Hematopoietic multipotent progenitor cell treated with erythropoietin and hydrocortisone succinate and interleukin-3 and kit ligand, for 4 days (in vitro differentiated cells): ENCODE results near the gene SEMA5A.

ENCODE experiments used
- DNase-seq: peaks from one replicate; pipeline ENCODE4 v3.0.0-alpha.2; 2015

Gene SEMA5A

DNA sequence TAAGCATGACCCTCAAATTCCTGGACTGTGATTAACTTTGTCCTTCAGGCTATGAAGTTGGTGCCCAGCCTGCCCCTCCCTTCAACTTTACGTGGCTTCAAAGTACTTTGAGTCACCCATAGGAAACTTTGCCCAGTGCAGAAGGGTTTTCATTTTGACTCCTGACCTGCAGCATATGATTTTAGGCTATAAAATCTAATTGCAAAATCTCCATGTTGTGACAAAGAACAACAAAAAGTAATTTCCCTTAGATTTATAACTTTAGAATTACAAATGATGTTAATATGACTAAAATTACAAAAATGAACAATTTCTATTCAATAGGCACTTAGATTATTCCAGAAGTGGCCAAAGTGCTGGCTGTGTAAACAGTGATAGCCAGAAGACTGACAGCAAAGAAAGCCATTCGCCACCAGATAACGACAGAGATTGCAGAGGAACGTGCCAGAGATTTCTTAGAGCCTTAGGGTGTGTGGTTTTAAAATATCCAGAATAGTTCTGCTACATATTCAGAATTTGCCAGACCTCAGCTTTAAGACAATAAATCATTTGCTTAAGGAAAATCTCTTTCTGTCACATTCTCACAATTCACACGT is 197.4 kb downstream of the SEMA5A start:
- no peak for DNase-seq

- DNase-seq = no peak
These were observed 198.2 kb downstream of the SEMA5A start for GRCh38 chr5:9347541-9348295.

DNA sequence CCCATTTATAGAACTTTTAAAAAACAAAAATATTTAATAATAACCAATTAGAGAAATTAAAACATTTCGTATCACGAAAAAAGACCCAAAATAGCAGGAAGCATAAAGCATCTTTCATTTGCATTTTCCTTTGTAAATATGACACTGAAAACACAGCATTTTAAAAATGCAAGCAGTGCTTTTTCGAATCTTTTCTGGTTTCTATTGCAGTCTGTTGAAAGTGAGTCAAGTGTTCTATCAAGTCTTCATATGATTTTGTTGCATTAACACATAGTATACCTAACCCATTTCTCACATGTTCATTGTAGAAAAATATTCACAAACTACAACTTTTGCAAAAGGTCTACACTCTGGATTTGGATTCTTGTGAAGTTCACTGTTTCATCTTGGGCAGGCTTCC is 198.8 kb downstream of the SEMA5A start:
- DNase-seq = no peak

DNA sequence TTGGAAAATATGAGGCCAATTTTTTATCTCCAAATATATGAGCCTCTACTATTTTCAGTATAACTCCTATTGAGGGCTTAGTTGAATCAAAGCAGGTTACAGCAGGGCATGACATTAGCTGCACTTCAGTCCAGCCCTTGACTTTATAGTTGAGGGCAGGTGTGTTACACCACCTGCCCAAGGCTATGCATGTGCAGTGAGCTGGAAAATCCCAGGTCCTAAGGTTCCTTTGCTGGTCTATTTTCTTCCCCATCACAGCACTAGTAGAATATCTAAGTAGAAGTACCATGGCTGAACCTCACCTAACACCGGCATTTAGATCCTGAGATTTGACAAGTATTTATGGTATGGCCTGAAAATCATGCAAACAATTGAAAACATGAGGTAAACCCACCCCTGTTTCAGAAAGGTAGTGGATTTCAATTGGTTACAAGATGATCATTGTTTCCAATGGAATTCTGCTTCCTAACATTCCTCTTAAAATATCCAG is 201.1 kb downstream of the SEMA5A start:
- DNase-seq = no peak

GRCh38 chr5:9343146-9343850 is 202.6 kb downstream of the SEMA5A start:
- DNase-seq = no peak

- no peak for DNase-seq
These were observed 203.6 kb downstream of the SEMA5A start for GRCh38 chr5:9342161-9342787.

GRCh38 chr5:9340085-9340484 is 205.8 kb downstream of the SEMA5A start:
- DNase-seq = no peak

- DNase-seq = peak; percentile 39
These were observed 206.6 kb downstream of the SEMA5A start for GRCh38 chr5:9339206-9339818.

GRCh38 chr5:9338796-9339195 is 207.1 kb downstream of the SEMA5A start:
- DNase-seq = no peak

DNA sequence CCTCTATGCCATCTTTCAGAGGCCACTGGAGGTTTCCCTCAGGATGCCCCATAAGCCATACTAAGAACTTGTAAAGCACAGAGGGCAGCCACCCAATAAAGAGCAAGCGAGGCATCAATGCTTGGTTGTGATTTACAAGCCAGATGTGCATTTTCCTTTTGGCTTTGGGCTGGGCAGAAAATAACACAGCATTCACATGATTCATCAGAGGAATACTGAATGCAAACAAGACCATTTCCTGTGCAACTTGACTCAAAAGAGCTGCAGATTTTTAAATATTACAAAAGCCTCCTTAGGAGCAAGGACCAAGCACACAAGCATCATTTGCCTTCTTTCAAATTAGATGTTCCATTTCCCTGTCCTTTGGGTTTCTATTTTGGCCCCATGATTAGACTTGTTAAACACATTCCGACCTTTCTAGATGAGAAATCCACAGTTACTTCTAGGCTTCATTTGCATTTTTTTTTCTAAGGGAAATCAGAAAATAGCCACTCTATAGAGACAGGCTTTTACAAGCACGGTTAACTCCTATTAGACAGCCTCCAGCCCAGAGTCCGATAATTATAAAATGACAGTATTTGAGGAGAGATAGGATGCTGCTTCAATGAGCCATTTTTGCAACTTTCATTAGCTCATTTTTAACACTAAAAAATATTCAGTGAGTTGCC is 207.8 kb downstream of the SEMA5A start:
- DNase-seq = no peak

GRCh38 chr5:9335754-9336495 is 209.9 kb downstream of the SEMA5A start:
- no peak for DNase-seq

GRCh38 chr5:9335269-9335668 is 210.6 kb downstream of the SEMA5A start:
- no peak for DNase-seq

DNA sequence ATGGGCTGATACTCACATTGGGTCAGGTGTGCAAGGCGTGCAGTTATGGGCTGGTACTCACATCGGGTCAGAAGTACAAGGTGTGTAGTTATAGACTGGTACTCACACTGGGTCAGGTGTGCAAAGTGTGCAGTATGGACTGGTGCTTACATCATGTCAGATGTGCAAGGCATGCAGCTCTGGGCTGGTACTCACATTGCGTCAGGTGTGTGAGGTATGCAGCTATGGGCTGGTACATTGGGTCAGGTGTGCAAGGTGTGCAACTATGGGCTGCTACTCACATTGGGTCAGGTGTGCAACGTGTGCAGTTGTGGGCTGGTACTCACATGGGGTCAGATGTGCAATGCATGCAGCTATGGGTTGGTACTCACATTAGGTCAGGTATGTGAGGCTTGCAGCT is 213.8 kb downstream of the SEMA5A start:
- DNase-seq = no peak

DNA sequence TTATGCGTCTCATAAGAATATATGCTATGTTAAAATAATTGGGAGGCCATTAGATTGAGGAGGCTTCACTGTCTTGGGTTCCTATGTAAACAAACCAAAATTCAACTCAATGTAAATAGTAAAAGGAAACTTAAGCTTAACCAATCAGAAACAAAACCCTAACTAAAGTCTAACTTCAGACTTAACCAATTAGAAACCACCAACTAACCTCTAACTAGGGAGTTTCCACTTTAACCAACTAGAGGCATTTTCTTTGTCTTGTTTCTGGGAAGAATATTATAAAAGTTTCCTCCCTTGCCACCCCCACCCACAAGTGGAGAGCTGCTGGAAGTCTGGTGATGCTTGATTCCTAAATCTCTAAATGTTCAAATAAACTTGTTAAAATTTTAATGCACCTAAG is 214.5 kb downstream of the SEMA5A start:
- DNase-seq = no peak

- DNase-seq = no peak
These were observed 216.8 kb downstream of the SEMA5A start for GRCh38 chr5:9329125-9329524.

DNA sequence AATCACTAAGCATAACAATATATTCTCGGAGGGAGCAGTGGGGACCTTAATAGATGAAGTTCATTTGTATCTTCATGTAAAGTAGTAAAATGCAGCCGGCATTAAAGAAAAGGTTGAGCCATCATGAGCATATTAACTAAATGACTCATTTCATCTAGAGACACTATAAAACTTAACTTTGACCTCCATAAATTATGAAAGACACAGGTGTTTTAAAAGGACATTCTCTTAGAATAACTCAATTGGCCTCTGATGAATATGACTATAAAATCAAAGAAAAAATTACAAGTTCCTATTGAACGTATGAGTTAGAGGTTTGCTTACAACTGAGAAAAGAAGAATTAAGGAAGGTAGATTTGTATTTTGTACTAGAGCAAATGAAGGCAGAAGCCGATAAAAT is 220.3 kb downstream of the SEMA5A start:
- DNase-seq = no peak

GRCh38 chr5:9324348-9325077 is 221.4 kb downstream of the SEMA5A start:
- no peak for DNase-seq

- no peak for DNase-seq
These were observed 225.2 kb downstream of the SEMA5A start for GRCh38 chr5:9320652-9321051.

- no peak for DNase-seq
These were observed 227.8 kb downstream of the SEMA5A start for GRCh38 chr5:9318031-9318430.

- no peak for DNase-seq
These were observed 229.1 kb downstream of the SEMA5A start for GRCh38 chr5:9316733-9317132.

DNA sequence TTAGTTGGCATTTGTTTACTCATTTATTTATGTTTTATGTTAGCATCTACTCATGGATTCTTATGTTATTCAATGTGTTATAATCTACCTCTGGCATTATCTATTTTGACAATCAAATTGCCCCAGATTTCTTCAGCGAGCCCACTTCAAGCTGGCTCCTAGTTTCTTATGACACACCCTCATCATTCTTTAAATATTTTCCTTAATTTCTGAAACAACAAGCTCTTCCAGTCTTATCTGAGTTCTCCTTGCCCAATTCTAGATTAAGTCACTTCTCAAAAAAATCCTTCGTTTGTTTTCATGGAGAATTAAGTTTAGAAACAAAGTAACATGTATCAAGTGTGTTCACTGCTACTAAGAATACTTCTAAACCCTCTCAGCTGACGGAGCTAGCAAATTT is 229.8 kb downstream of the SEMA5A start:
- DNase-seq = no peak
